ENCODE data around the gene EPGN. TPM values are rescaled to one million over a fixed set of nuclear protein-coding genes. Genes with fewer than 3 reads are reported as not detected.

The EPGN gene
- total RNA-seq, 4 donors from 2014 or later: not detected

DNA sequence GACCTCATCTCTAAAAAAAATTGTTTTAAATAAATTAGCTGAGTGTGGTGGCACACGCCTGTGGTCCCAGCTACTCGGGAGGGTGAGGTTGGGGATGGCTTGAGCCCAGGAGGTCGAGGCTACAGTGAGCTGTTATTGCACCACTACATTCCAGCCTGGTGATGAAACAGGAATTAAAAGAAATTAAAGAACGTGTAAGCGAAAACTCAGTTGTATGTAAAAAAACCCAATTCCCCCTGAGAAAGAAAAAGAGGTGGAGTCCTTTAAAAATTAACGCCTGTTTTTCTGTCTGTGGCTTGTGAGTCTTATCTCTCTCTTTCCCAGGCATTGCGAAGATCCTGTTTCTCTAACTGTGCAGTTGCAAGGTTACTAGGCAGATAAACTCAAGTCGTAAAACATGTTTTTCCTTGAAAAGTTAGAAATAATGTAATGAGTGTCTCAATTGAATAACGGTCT is 22.1 kb downstream of the EPGN start:
- no peaks in the 10 kb centered on the region for H3K4me1 ChIP-seq
- 83 to 85% methylated on average over 9 of the region's 9 CpGs for WGBS, 2 donors
- intact Hi-C loops (cut with DNase I): no loop called here
- no peak overlapping the region for H3K27ac ChIP-seq
- H3K4me3 ChIP-seq (replicated peaks in 1 of 3): no peak overlapping the region
- H3K9me3 ChIP-seq: no peaks in the 10 kb centered on the region
- no peak for DNase-seq
- no peak for TF ChIP-seq POLR2A (IDR thresholded peaks at IDR 0.05)
- TF ChIP-seq, protein P1, sequence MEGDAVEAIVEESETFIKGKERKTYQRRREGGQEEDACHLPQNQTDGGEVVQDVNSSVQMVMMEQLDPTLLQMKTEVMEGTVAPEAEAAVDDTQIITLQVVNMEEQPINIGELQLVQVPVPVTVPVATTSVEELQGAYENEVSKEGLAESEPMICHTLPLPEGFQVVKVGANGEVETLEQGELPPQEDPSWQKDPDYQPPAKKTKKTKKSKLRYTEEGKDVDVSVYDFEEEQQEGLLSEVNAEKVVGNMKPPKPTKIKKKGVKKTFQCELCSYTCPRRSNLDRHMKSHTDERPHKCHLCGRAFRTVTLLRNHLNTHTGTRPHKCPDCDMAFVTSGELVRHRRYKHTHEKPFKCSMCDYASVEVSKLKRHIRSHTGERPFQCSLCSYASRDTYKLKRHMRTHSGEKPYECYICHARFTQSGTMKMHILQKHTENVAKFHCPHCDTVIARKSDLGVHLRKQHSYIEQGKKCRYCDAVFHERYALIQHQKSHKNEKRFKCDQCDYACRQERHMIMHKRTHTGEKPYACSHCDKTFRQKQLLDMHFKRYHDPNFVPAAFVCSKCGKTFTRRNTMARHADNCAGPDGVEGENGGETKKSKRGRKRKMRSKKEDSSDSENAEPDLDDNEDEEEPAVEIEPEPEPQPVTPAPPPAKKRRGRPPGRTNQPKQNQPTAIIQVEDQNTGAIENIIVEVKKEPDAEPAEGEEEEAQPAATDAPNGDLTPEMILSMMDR (IDR thresholded peaks at IDR 0.05): no peak
- H3K36me3 ChIP-seq: no peaks in the 10 kb centered on the region
- H3K27me3 ChIP-seq: no peaks in the 10 kb centered on the region

- no peak for DNase-seq
Observed at GRCh38 chr4:74331252-74331651, 23.0 kb downstream of the EPGN start.

DNA sequence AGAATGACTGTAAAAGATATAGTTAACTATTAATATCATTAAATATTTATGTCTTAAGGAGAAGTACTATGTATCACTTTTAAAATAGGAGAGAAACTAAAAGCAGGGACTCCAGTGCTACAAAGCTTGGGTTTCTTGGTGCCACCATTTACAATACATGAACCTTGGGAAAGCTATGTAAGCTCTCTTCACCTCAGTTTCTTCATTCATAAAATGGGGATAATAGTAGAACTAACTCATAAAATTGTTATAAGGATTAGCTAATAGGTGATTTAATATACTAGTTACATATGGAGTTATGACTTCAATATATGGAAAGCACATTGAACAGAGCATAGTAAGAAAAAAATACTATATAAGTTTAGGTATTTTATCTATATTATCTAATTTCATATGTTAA is 23.7 kb downstream of the EPGN start:
- H3K27ac ChIP-seq: no peak overlapping the region
- intact Hi-C loops (cut with DNase I): no loop called here
- H3K4me3 ChIP-seq (replicated peaks in 1 of 3): no peak overlapping the region
- H3K4me1 ChIP-seq: no peaks in the 10 kb centered on the region
- no peak for DNase-seq
- no peak for TF ChIP-seq POLR2A (IDR thresholded peaks at IDR 0.05)
- TF ChIP-seq, protein P1 (IDR thresholded peaks at IDR 0.05): no peak
- H3K9me3 ChIP-seq: no peaks in the 10 kb centered on the region
- H3K36me3 ChIP-seq: no peaks in the 10 kb centered on the region
- H3K27me3 ChIP-seq: no peaks in the 10 kb centered on the region

More at GRCh38 chr4:74331252-74331651, 23.0 kb downstream of the EPGN start:
- H3K4me3 ChIP-seq (replicated peaks in 1 of 3): no peak overlapping the region
- intact Hi-C loops (cut with DNase I): no loop called here
- no peaks in the 10 kb centered on the region for H3K4me1 ChIP-seq
- H3K27ac ChIP-seq: no peak overlapping the region
- TF ChIP-seq POLR2A (IDR thresholded peaks at IDR 0.05): no peak
- no peaks in the 10 kb centered on the region for H3K27me3 ChIP-seq
- no peaks in the 10 kb centered on the region for H3K36me3 ChIP-seq
- 76 to 82% methylated on average over 2 of the region's 2 CpGs for WGBS, 2 donors
- H3K9me3 ChIP-seq: no peaks in the 10 kb centered on the region

- no peak for DNase-seq
- Histone ChIP-seq H3K27ac (no peak overlapping the region), H3K4me1 (no peaks in the 10 kb centered on the region), H3K4me3 (replicated peaks in 1 of 3) (no peak overlapping the region), H3K36me3 (no peaks in the 10 kb centered on the region), H3K27me3 (no peaks in the 10 kb centered on the region), H3K9me3 (no peaks in the 10 kb centered on the region)
- WGBS, 2 donors: 89% methylated on average over 7 of the region's 7 CpGs
- TF ChIP-seq POLR2A (IDR thresholded peaks at IDR 0.05): no peak
- TF ChIP-seq, protein P1 (IDR thresholded peaks at IDR 0.05): no peak
- intact Hi-C loops (cut with DNase I): no loop called here
Observed at GRCh38 chr4:74334636-74335035, 26.4 kb downstream of the EPGN start.

DNA sequence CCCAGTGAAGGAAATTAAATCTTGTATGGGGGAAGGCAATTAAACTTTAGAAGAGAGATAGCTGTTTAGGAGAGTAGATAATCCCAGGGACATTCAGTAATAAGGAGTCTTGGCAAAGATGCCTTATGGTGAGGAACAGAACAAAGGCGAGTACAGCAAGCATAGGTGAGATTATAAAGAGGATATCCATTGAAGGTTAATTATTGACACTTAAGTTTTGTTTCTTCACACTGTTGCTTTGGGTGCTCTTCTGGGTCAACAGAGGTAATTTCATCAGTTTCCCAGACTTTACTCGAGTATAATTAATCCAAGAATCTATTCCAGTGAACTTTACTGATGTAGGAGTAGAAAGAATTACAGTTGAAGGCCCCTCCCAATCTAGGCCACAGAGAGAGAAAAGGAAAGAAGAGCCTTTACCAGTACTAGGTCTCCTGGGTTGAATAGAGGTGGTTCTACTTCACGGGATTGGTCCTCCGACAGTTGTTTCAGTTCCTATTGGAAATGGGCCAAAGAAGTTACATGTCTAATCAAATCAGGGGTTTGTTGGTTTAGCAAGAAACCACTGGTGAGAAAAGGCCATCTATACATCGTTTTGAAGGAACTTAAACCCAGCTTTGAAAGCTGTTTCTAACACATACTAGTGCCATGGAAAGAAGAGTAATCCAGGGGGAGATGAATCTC is 27.2 kb downstream of the EPGN start:
- H3K4me1 ChIP-seq: no peaks in the 10 kb centered on the region
- no peaks in the 10 kb centered on the region for H3K9me3 ChIP-seq
- TF ChIP-seq, protein P1 (IDR thresholded peaks at IDR 0.05): no peak
- no peak for TF ChIP-seq POLR2A (IDR thresholded peaks at IDR 0.05)
- H3K27me3 ChIP-seq: no peaks in the 10 kb centered on the region
- DNase-seq: no peak
- H3K27ac ChIP-seq: no peak overlapping the region
- H3K36me3 ChIP-seq: no peaks in the 10 kb centered on the region
- intact Hi-C loops (cut with DNase I): no loop called here
- 71 to 86% methylated on average over 5 of the region's 5 CpGs for WGBS, 2 donors
- H3K4me3 ChIP-seq (replicated peaks in 1 of 3): no peak overlapping the region
